HEK293T (cell line): ENCODE results near the gene ISG20L2.
A peak's percentile ranks its signal among the peaks of the same experiment; 100 is the strongest.

Experiments used
- CTCF ChIA-PET: fragments of 350-600 bp; formaldehyde crosslinking; extraction: SDS; loops from one replicate; lab custom pipeline; 2021; ENCODE audit warnings: antibody characterized with exemption, inconsistent platforms; lab: Yijun Ruan, JAX
- POLR2A ChIA-PET: fragments of 350-600 bp; formaldehyde crosslinking; extraction: SDS; loops from one replicate; lab custom pipeline; 2020; ENCODE audit warnings: antibody characterized with exemption, inconsistent platforms; lab: Yijun Ruan, JAX
- DNase-seq: peaks from one replicate; pipeline ENCODE4 v3.0.0; 2012; ENCODE audit warnings: mixed read lengths; ENCODE audit errors: extremely low spot score
- ARNT ChIP-seq: fragments of 450-650 bp; IDR thresholded peaks from 2 replicates; pipeline ENCODE4 v1.6.1; 2017; ENCODE audit warnings: mild to moderate bottlenecking
- BHLHE40 ChIP-seq: fragments of 450-650 bp; IDR thresholded peaks from 2 replicates; pipeline ENCODE4 v1.6.1; 2016; ENCODE audit warnings: mild to moderate bottlenecking, moderate library complexity, borderline replicate concordance
- CTBP1 ChIP-seq: fragments of 450-650 bp; IDR thresholded peaks from 2 replicates; pipeline ENCODE4 v1.6.1; 2016; ENCODE audit warnings: borderline replicate concordance
- ELF4 ChIP-seq: fragments of 450-650 bp; IDR thresholded peaks from 2 replicates; pipeline ENCODE4 v1.6.1; 2017; ENCODE audit warnings: antibody characterized with exemption
- FOXA1 ChIP-seq: fragments of 450-650 bp; IDR thresholded peaks from 2 replicates; pipeline ENCODE4 v1.6.1; 2016; ENCODE audit warnings: mild to moderate bottlenecking
- FOXK2 ChIP-seq: fragments of 450-650 bp; IDR thresholded peaks from 2 replicates; pipeline ENCODE4 v1.6.1; 2016; ENCODE audit warnings: mild to moderate bottlenecking
- FOXM1 ChIP-seq: fragments of 450-650 bp; IDR thresholded peaks from 2 replicates; pipeline ENCODE4 v1.6.1; 2017; ENCODE audit warnings: mild to moderate bottlenecking, borderline replicate concordance
- HDGF ChIP-seq: fragments of 450-650 bp; IDR thresholded peaks from 2 replicates; pipeline ENCODE4 v1.6.1; 2017; ENCODE audit warnings: antibody characterized with exemption, borderline replicate concordance
- L3MBTL2 ChIP-seq: fragments of 450-650 bp; conservative IDR thresholded peaks from 2 replicates; pipeline ENCODE4 v1.6.1; 2016; ENCODE audit warnings: mild to moderate bottlenecking
- LEF1 ChIP-seq: fragments of 450-650 bp; IDR thresholded peaks from 2 replicates; pipeline ENCODE4 v1.6.1; 2017; ENCODE audit warnings: mild to moderate bottlenecking, borderline replicate concordance
- NFRKB ChIP-seq: fragments of 450-650 bp; IDR thresholded peaks from 2 replicates; pipeline ENCODE4 v1.6.1; 2016; ENCODE audit warnings: mild to moderate bottlenecking, moderate library complexity
- PKNOX1 ChIP-seq: fragments of 450-650 bp; IDR thresholded peaks from 2 replicates; pipeline ENCODE4 v1.6.1; 2016
- SP1 ChIP-seq: fragments of 450-650 bp; IDR thresholded peaks from 2 replicates; pipeline ENCODE4 v1.6.1; 2017
- SUZ12 ChIP-seq: fragments of 450-650 bp; IDR thresholded peaks from 2 replicates; pipeline ENCODE4 v1.6.1; 2016; ENCODE audit warnings: mild to moderate bottlenecking
- TARDBP ChIP-seq: fragments of 450-650 bp; IDR thresholded peaks from 2 replicates; pipeline ENCODE4 v1.6.1; 2016
- ZNF384 ChIP-seq: fragments of 450-650 bp; IDR thresholded peaks from 2 replicates; pipeline ENCODE4 v1.6.1; 2016

The ISG20L2 gene

GRCh38 chr1:156682166-156682890, 46.2 kb downstream of the ISG20L2 start:
- POLR2A ChIA-PET = interaction anchor here (1.2 to 2.6 kb wide), 5 partner anchors 22 to 58 kb away, joined by 3 to 7 read pairs (median 5); partner anchors contain the start of genes CRABP2, ISG20L2 and METTL25B
- DNase-seq = no peak
- CTCF ChIA-PET = interaction anchor here (0.6 to 2.7 kb wide), 10 partner anchors 11 to 58 kb away, joined by 3 to 9 read pairs (median 4); no protein-coding TSS in a partner anchor
- TF ChIP-seq SUZ12 = no peak
- no peak for TF ChIP-seq FOXM1
- TF ChIP-seq ARNT = no peak
- TF ChIP-seq SP1 = no peak
- no peak for TF ChIP-seq FOXA1
- no peak for TF ChIP-seq PKNOX1
- TF ChIP-seq BHLHE40 = no peak
- no peak for TF ChIP-seq HDGF
- TF ChIP-seq TARDBP = no peak
- TF ChIP-seq L3MBTL2 = no peak
- TF ChIP-seq LEF1 = no peak
- no peak for TF ChIP-seq FOXK2
- no peak for TF ChIP-seq CTBP1
- TF ChIP-seq ELF4 = no peak
- TF ChIP-seq NFRKB = no peak
- no peak for TF ChIP-seq ZNF384

- CTCF ChIA-PET = interaction anchor here (0.6 to 6.6 kb wide), 10 partner anchors 8 to 57 kb away, joined by 3 to 70 read pairs (median 4); no protein-coding TSS in a partner anchor
- TF ChIP-seq LEF1 (no peak), ZNF384 (no peak), FOXM1 (no peak), SP1 (no peak), TARDBP (no peak), SUZ12 (no peak), FOXA1 (no peak), HDGF (no peak), NFRKB (no peak), FOXK2 (no peak)
- POLR2A ChIA-PET = interaction anchor here (1.2 to 8.1 kb wide), 4 partner anchors 22 to 57 kb away, joined by 4 to 122 read pairs (median 7); partner anchors contain the start of genes ISG20L2 and METTL25B
- no peak for DNase-seq
These were observed 47.2 kb downstream of the ISG20L2 start for GRCh38 chr1:156681196-156681960.

- TF ChIP-seq FOXA1 = no peak
- no peak for TF ChIP-seq ZNF384
- TF ChIP-seq SUZ12 = no peak
- TF ChIP-seq ELF4 = no peak
- no peak for DNase-seq
- POLR2A ChIA-PET = interaction anchor here (1.6 to 8.1 kb wide), 3 partner anchors 20 to 55 kb away, joined by 6 to 122 read pairs (median 7); partner anchors contain the start of genes ISG20L2 and METTL25B
- CTCF ChIA-PET = interaction anchor here (0.7 to 6.6 kb wide), 5 partner anchors 9 to 46 kb away, joined by 5 to 70 read pairs (median 9); partner anchors contain the start of gene CRABP2
These were observed 48.5 kb downstream of the ISG20L2 start for GRCh38 chr1:156680056-156680455.

GRCh38 chr1:156677616-156678596, 50.7 kb downstream of the ISG20L2 start:
- peak; percentile 80 for DNase-seq
- POLR2A ChIA-PET = interaction anchor here (0.6 to 8.1 kb wide), 8 partner anchors 10 to 84 kb away, joined by 3 to 122 read pairs (median 7); partner anchors contain the start of genes CRABP2, ISG20L2 and METTL25B
- CTCF ChIA-PET = interaction anchor here (0.5 to 6.6 kb wide), 18 partner anchors 12 to 602 kb away, joined by 3 to 70 read pairs (median 6); partner anchors contain the start of genes CRABP2 and HAPLN2
- TF ChIP-seq FOXK2 = no peak

- peak; percentile 83 for DNase-seq
- TF ChIP-seq FOXK2 (no peak), FOXA1 (no peak), HDGF (no peak)
- ChIA-PET POLR2A (interaction anchor here (0.6 to 8.1 kb wide), 9 partner anchors 9 to 83 kb away, joined by 3 to 122 read pairs (median 7); partner anchors contain the start of genes CRABP2, HAPLN2, ISG20L2 and METTL25B), CTCF (interaction anchor here (1.0 to 6.6 kb wide), 9 partner anchors 12 to 52 kb away, joined by 3 to 70 read pairs (median 7); partner anchors contain the start of gene CRABP2)
These were observed 51.5 kb downstream of the ISG20L2 start, which contains the start of gene NES for GRCh38 chr1:156676820-156677615. NES (minus strand) TSS chr1:156677407; CDS start chr1:156677264, 143 bp downstream.
